CD14-positive monocyte (primary cell): Measurements from ENCODE around the gene DSTYK. TPM values are rescaled to one million over a fixed set of nuclear protein-coding genes. Genes with fewer than 3 reads are reported as not detected.

ENCODE experiments used
- DNase-seq, 3 donors: peaks; one replicate each; pipeline ENCODE4 v3.0.0-alpha.2; 2011 to 2022
- H2AFZ ChIP-seq: 2 replicates; pipeline ENCODE4 v1.6.0; 2012; ENCODE audit warnings: mild to moderate bottlenecking, low read depth, low read length, inconsistent platforms; ENCODE audit not compliant: insufficient read depth, poor library complexity, severe bottlenecking
- H3K27ac ChIP-seq, 2 donors: 1 replicate in 1 of 2; 2 replicates in 1 of 2; pipeline ENCODE4 v1.5.1; 2012 to 2013; ENCODE audit warnings: low read length in 2 of 2, control low read depth in 1 of 2, inconsistent platforms in 1 of 2, low read depth in 1 of 2, mild to moderate bottlenecking in 1 of 2
- H3K27me3 ChIP-seq, 2 donors: one replicate each; pipeline versions ENCODE4 v1.6.0 to v1.6.1; 2011 to 2013; ENCODE audit warnings: low read length in 2 of 2; ENCODE audit not compliant: control insufficient read depth in 2 of 2, insufficient read depth in 2 of 2
- H3K36me3 ChIP-seq, 2 donors: replicated peaks in 1 of 2; 1 replicate in 1 of 2; 2 replicates in 1 of 2; pipeline versions ENCODE4 v1.5.1 to v1.6.1; 2012 to 2013; ENCODE audit warnings: low read length in 2 of 2, control low read depth in 1 of 2, inconsistent platforms in 1 of 2, mild to moderate bottlenecking in 1 of 2; ENCODE audit not compliant: insufficient read depth in 2 of 2, control insufficient read depth in 1 of 2
- H3K4me1 ChIP-seq, 2 donors: 1 replicate in 1 of 2; 2 replicates in 1 of 2; pipeline versions ENCODE4 v1.5.1 to v1.6.1; 2012 to 2013; ENCODE audit warnings: low read length in 2 of 2, control low read depth in 1 of 2, inconsistent platforms in 1 of 2, mild to moderate bottlenecking in 1 of 2, moderate library complexity in 1 of 2; ENCODE audit not compliant: insufficient read depth in 2 of 2, control insufficient read depth in 1 of 2
- H3K4me2 ChIP-seq: replicated peaks from 2 replicates; pipeline ENCODE3; 2012; ENCODE audit warnings: low read length, moderate library complexity, mild to moderate bottlenecking; ENCODE audit not compliant: poor library complexity, severe bottlenecking; ENCODE audit errors: extremely low read depth
- H3K4me3 ChIP-seq, 3 experiments: fragments of 200-600 bp in 1 of 3; sonication (generic) in 1 of 3; replicated peaks in 1 of 3; 1 replicate in 2 of 3; 2 replicates in 1 of 3; pipeline ENCODE4 v1.5.1; 2011 to 2013; ENCODE audit warnings: low read length in 3 of 3, mild to moderate bottlenecking in 3 of 3, control low read depth in 2 of 3, low read depth in 2 of 3, inconsistent platforms in 1 of 3, moderate library complexity in 1 of 3
- H3K79me2 ChIP-seq: 2 replicates; pipeline ENCODE4 v1.6.0; 2012; ENCODE audit warnings: mild to moderate bottlenecking, control low read depth, inconsistent platforms, low read length, moderate library complexity; ENCODE audit not compliant: insufficient read depth
- H3K9ac ChIP-seq: 2 replicates; pipeline ENCODE4 v1.6.0; 2017; ENCODE audit warnings: low read length, mild to moderate bottlenecking; ENCODE audit not compliant: insufficient read depth, poor library complexity, severe bottlenecking
- H3K9me3 ChIP-seq, 2 donors: replicated peaks in 1 of 2; 1 replicate in 1 of 2; 2 replicates in 1 of 2; pipeline versions ENCODE4 v1.5.1 to v1.6.1; 2012 to 2013; ENCODE audit warnings: low read length in 2 of 2, control low read depth in 1 of 2; ENCODE audit not compliant: control insufficient read depth in 1 of 2, insufficient read depth in 1 of 2
- H4K20me1 ChIP-seq: 2 replicates; pipeline ENCODE4 v1.6.0; 2012; ENCODE audit warnings: mild to moderate bottlenecking, low read length, control low read depth, moderate library complexity; ENCODE audit not compliant: insufficient read depth
- H3K27ac Mint-ChIP-seq, 7 donors: one replicate each; pipeline ENCODE4 v1.8.0; 2020; ENCODE audit warnings: mild to moderate bottlenecking in 7 of 7, mixed read lengths in 7 of 7, moderate library complexity in 6 of 7, inconsistent platforms in 2 of 7
- H3K27me3 Mint-ChIP-seq, 3 donors: one replicate each; pipeline ENCODE4 v1.8.0; 2021 to 2022; ENCODE audit warnings: low read depth in 3 of 3, mild to moderate bottlenecking in 3 of 3, mixed read lengths in 3 of 3, moderate library complexity in 3 of 3, inconsistent platforms in 1 of 3
- H3K36me3 Mint-ChIP-seq, 2 donors: one replicate each; pipeline ENCODE4 v1.8.0; 2020; ENCODE audit warnings: mixed read lengths in 2 of 2, inconsistent platforms in 1 of 2, mild to moderate bottlenecking in 1 of 2
- H3K4me1 Mint-ChIP-seq: one replicate; pipeline ENCODE4 v1.8.0; 2020; ENCODE audit warnings: mild to moderate bottlenecking, mixed read lengths
- H3K4me3 Mint-ChIP-seq, 2 donors: one replicate each; pipeline ENCODE4 v1.8.0; 2020; ENCODE audit warnings: mild to moderate bottlenecking in 2 of 2, mixed read lengths in 2 of 2, moderate library complexity in 1 of 2
- H3K9me3 Mint-ChIP-seq, 7 donors: one replicate each; pipeline ENCODE4 v1.8.0; 2020 to 2022; ENCODE audit warnings: mixed read lengths in 7 of 7, mild to moderate bottlenecking in 6 of 7, moderate library complexity in 6 of 7, inconsistent platforms in 2 of 7
- CTCF ChIP-seq: fragments of 200-600 bp; IDR thresholded peaks from one replicate; pipeline ENCODE4 v1.8.0; 2022; ENCODE audit warnings: antibody characterized with exemption, mild to moderate bottlenecking
- WGBS: methylation state at CpG from one replicate; pipeline ENCODE4 v1.1.5; 2013; ENCODE audit warnings: missing lambda C conversion rate; ENCODE audit not compliant: insufficient coverage; 5-methylcytosine and 5-hydroxymethylcytosine counted together
- intact Hi-C, 2 donors: fragments of 100-400 bp; cut with micrococcal nuclease; formaldehyde crosslinking; loops; one replicate each; pipeline versions ENCODE4 v1.15.0 to v1.15.1; 2023
- polyA plus RNA-seq, 3 donors: library from polyadenylated mRNA; depleted of rRNA in 1 of 3; unstranded in 2 of 3; stranded (reverse) in 1 of 3; fragments of 300-500 nt in 2 of 3; fragments of >200 nt in 1 of 3; fragmentation: Illumina TruSeq in 2 of 3; gene quantifications; 1 replicate in 2 of 3; 2 replicates in 1 of 3; pipeline ENCODE4 v1.2.3, GENCODE V29; 2012 to 2021

The DSTYK gene
- polyA plus RNA-seq, 3 donors: 2.9 to 6.5 (median 3.8) TPM

DNA sequence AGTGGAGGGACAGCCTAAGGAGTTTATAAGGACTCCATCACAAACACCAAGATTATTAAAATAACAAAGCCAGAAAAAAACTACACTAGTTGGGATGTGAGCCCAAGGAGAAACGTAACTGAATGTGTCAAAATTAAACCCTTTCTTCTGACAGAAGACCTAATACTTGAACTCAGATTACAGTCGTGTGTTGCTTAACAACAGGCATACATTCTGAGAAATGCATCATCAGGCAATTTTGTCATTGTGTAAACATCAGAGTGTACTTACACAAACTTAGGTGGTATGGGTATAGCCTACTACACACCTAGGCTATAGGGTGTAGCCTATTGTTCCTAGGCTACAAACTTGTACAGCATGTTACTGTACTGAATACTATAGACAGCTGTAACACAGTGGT is 23.4 kb downstream of the DSTYK start:
- Histone ChIP-seq H3K9ac (no peak overlapping the region), H3K4me1 (peaks cover 14 to 15% of the 10 kb centered on the region in 2 donors), H3K4me2 (no peak overlapping the region), H3K36me3 (peaks cover 11 to 40% of the 10 kb centered on the region in 2 donors), H2AFZ (no peak overlapping the region), H3K9me3 (no peaks in the 10 kb centered on the region), H3K4me3 (no peak overlapping the region), H3K79me2 (peaks cover 64% of the 10 kb centered on the region), H4K20me1 (peaks cover 96% of the 10 kb centered on the region), H3K27ac (no peak overlapping the region), H3K27me3 (no peaks in the 10 kb centered on the region)
- Mint-ChIP-seq H3K27ac (no peak overlapping the region), H3K4me3 (no peak overlapping the region), H3K9me3 (no peaks in the 10 kb centered on the region), H3K4me1 (peaks cover 48% of the 10 kb centered on the region), H3K27me3 (peaks cover 0 to 1% (median 0%) of the 10 kb centered on the region in 3 donors), H3K36me3 (peaks cover 31 to 36% of the 10 kb centered on the region in 2 donors)
- intact Hi-C loops: no loop called here
- 100% methylated on average over 1 of the region's 2 CpGs for WGBS
- DNase-seq: no peak
- no peak for TF ChIP-seq CTCF

DNA sequence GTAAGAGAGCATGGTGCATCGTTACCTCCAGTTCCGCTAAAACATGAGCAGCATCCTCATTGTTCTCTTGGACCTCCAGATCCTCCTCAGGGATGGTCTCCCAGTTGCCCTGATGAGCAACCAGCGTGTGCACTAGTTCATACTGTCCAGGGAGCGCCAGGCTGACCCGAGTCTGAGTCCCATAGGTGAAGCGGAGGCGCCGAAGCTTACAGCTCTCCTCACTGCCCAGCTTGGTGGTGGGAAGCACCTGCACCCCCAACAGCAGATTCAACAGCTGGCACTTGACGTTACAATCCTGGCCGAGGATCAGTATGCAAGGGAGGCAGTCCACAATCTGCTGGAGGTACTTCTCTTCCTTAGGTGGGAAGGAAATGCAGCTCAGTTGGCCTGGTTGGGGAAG is 24.1 kb downstream of the DSTYK start:
- H3K27me3 Mint-ChIP-seq: peaks cover 0 to 1% (median 0%) of the 10 kb centered on the region in 3 donors
- no peak overlapping the region for H2AFZ ChIP-seq
- TF ChIP-seq CTCF: no peak
- no peak overlapping the region for H3K9ac ChIP-seq
- H3K4me1 Mint-ChIP-seq: peaks cover 52% of the 10 kb centered on the region
- H3K27me3 ChIP-seq: no peaks in the 10 kb centered on the region
- no peak for DNase-seq
- no peak overlapping the region for H3K4me2 ChIP-seq
- H3K4me3 ChIP-seq: no peak overlapping the region
- intact Hi-C loops: no loop called here
- H3K79me2 ChIP-seq: peaks cover 61% of the 10 kb centered on the region
- WGBS: 96% methylated on average over 7 of the region's 10 CpGs
- H4K20me1 ChIP-seq: peaks cover 92% of the 10 kb centered on the region
- peaks cover 14 to 15% of the 10 kb centered on the region in 2 donors for H3K4me1 ChIP-seq
- H3K36me3 ChIP-seq: peaks cover 15 to 47% of the 10 kb centered on the region in 2 donors
- H3K9me3 Mint-ChIP-seq: no peaks in the 10 kb centered on the region
- H3K4me3 Mint-ChIP-seq: no peak overlapping the region
- peak overlapping the region in 4 of 7 donors; percentile 8 to 73 (median 34) for H3K27ac Mint-ChIP-seq
- no peaks in the 10 kb centered on the region for H3K9me3 ChIP-seq
- H3K27ac ChIP-seq: no peak overlapping the region
- peaks cover 36 to 42% of the 10 kb centered on the region in 2 donors for H3K36me3 Mint-ChIP-seq
